KOPT-K1 (cell line): ENCODE measurements around the gene ARAP3.

Experiments
- H3K27ac ChIP-seq: fragments of 200-600 bp; sonication (generic); 2 replicates; pipeline ENCODE4 v1.5.1; 2016; ENCODE audit warnings: antibody characterized with exemption, mild to moderate bottlenecking, low read depth, low read length; ENCODE audit not compliant: poor library complexity, severe bottlenecking
- H3K36me3 ChIP-seq: fragments of 200-600 bp; sonication (generic); 2 replicates; pipeline ENCODE4 v1.5.1; 2017; ENCODE audit warnings: antibody characterized with exemption, mild to moderate bottlenecking, low read length, moderate library complexity; ENCODE audit not compliant: insufficient read depth
- H3K9me3 ChIP-seq: fragments of 200-600 bp; sonication (generic); 2 replicates; pipeline ENCODE4 v1.5.1; 2017; ENCODE audit warnings: antibody characterized with exemption, low read length, mild to moderate bottlenecking; ENCODE audit not compliant: insufficient read depth, poor library complexity, severe bottlenecking

ARAP3 gene

GRCh38 chr5:141709699-141710267 lies 27.8 kb upstream of the ARAP3 start:
- no peaks in the 10 kb centered on the region for H3K9me3 ChIP-seq

DNA sequence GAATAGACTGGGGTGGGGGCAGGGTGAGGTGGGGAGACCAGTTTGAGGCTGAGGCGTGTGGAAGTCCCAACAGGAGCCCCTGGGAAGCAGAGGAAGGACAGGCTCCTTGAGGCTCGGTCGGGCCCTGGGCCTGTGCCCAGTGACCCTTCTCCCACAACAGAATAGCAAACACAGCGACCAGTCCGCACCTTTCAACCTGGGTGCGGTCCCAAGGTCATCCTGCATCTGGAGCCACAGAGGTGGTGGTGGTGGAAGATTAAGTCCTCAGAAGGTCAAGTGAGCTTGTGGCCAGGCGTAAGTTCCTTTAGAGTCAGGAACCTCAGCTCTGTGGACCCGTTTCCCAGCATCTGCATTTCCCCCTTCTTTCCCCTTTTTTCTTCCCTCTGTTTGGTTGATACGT lies 26.0 kb upstream of the ARAP3 start:
- Histone ChIP-seq H3K9me3 (no peaks in the 10 kb centered on the region), H3K36me3 (no peaks in the 10 kb centered on the region), H3K27ac (no peak overlapping the region)

More at GRCh38 chr5:141709699-141710267, 27.8 kb upstream of the ARAP3 start:
- no peaks in the 10 kb centered on the region for H3K36me3 ChIP-seq
- H3K27ac ChIP-seq, result no peak overlapping the region

DNA sequence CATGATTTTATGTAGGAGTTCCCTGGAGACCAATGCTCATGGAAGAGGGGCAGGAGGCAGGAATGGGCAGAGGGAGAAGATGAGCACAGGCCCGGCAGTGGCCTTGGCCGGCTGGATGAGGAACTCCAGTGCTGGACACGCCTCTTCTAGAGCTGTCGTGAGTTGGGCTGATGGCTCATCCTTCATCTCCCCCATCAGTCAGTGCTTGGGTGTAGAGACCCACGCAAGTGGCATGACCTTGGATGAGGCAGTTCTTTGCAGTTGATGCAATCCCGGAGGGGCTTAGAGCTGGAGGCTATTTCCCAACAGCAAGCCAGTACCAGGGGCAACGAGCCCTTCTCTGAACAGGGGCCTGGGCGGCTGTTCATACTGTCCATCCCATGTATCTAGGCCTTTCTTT lies 25.5 kb upstream of the ARAP3 start:
- Histone ChIP-seq H3K36me3 (no peaks in the 10 kb centered on the region), H3K27ac (no peak overlapping the region), H3K9me3 (no peaks in the 10 kb centered on the region)

GRCh38 chr5:141706121-141706520 lies 24.1 kb upstream of the ARAP3 start:
- no peaks in the 10 kb centered on the region for H3K36me3 ChIP-seq
- H3K27ac ChIP-seq, result no peak overlapping the region
- no peaks in the 10 kb centered on the region for H3K9me3 ChIP-seq

DNA sequence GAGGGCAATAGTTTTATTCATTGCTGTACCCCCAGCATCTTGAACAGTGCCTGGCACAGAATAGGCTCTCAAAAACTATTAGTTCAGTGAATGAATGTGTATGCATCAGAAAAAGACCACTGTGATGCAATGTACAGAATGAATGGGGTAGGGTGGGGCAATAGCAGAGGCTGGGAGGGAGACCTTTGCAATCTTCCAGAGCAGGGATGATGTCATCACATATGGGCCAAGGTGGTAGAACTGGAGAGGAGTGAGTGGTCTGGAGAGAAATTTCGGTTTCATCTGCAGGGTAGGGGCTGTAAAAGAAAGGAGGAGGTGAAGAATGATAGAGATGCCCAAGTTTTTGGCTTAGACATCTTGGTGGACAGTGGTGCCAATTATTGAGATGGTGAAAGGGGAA lies 23.4 kb upstream of the ARAP3 start:
- H3K9me3 ChIP-seq, result no peaks in the 10 kb centered on the region
- H3K27ac ChIP-seq, result no peak overlapping the region
- H3K36me3 ChIP-seq, result no peaks in the 10 kb centered on the region

DNA sequence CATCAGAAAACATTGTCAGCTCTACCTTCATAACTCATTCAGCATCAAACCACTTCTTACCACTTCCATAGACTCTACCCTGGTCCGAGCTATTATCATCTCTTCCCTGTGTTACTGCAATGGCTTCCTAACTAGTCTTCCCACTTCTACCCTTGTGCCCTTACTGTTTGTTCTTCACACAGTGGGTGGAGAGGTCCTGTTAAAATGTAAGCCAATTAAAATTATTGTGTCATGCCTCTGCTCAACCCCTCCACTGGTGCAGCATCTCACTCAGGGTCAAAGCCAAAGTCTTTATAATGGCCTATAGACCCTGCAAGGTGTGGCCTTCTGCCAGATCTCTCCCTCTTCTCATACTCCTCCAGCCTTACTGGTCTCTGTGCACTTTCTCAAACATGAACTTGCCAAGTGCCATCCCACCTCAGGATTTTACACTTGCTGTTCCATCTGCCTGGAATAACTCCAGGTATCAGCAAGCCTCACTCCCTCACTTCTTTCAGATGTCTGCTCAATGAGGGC lies 22.8 kb upstream of the ARAP3 start:
- H3K27ac ChIP-seq, result no peak overlapping the region
- H3K36me3 ChIP-seq, result no peaks in the 10 kb centered on the region
- no peaks in the 10 kb centered on the region for H3K9me3 ChIP-seq

- Histone ChIP-seq H3K9me3 (no peaks in the 10 kb centered on the region), H3K27ac (no peak overlapping the region), H3K36me3 (no peaks in the 10 kb centered on the region)
These were observed 21.1 kb upstream of the ARAP3 start for GRCh38 chr5:141703133-141703561.

DNA sequence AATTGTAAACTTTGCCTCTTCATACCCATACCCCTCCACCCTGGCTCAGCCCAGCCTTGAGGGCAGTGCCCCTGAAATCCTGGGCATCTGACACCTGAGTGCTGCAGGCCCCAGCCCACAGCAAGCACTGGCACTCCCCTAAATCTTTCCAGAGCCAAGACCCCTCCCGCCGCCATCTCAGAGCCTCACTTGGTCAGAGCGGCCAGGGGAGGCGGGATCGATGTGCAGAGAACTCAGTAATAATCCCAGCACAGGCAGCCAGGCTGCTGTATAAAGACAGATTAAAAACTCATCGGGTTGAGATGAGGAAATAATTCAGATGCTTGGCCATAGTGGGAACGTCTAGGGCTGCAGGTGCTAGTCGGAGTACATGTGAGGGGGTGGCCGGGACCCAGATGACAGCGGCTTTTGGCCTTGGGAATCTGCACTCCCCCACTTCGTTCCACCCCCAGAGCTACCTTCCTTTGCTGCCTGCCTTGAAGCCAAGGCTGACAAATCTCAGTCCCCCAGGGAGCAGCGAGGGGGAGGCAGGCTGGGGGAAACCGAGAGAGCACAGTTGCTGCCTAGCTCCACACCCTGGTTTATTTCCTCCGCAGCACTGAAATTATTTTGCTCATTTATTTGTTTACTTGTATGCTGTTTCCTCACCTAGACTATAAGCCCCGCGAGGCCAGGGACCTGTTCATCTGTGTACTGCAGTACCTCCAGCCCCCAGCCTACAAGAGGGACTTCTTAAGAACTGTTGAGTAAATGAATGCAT lies 19.5 kb upstream of the ARAP3 start:
- H3K27ac ChIP-seq, result no peak overlapping the region
- H3K9me3 ChIP-seq, result no peaks in the 10 kb centered on the region
- H3K36me3 ChIP-seq, result no peaks in the 10 kb centered on the region

DNA sequence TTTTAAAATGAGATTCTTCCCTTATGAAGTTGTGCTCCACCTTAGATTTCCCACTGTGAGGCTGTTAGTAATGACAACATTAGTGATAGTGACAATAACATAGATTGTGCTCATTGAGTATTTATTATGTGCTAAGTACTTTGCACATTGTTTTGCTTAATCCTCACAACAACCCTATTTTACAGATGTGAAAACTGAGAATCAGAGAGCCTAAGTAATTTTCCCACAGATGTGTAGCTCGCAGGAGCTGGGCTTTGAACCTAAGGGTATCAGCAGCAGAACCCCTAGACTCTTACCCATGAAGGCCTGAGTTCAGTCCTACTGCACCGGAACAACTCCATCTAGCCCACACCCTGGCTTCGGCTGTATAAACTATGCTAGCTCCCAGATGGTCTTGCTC lies 15.6 kb upstream of the ARAP3 start:
- no peak overlapping the region for H3K27ac ChIP-seq
- H3K9me3 ChIP-seq, result no peaks in the 10 kb centered on the region
- no peaks in the 10 kb centered on the region for H3K36me3 ChIP-seq

DNA sequence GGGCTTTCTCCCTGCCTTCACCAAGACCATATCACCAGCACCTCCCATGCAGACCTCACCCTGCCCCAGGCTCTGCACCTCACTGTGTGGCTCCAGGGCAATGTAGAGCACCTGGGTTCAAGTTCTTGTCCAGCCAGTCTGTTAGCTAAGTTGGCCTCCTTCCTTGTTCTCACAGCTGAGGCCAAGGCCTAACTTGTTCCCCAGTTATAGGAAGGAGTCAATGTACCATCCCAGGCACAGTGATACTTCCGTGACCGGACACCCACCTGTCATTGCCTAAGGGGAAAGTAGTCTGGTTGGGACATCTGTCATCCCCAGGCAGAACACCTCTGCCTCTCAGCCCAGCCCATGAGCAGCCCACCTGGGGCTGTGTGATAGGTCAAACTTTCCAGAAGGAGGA lies 14.4 kb upstream of the ARAP3 start:
- H3K36me3 ChIP-seq, result no peaks in the 10 kb centered on the region

DNA sequence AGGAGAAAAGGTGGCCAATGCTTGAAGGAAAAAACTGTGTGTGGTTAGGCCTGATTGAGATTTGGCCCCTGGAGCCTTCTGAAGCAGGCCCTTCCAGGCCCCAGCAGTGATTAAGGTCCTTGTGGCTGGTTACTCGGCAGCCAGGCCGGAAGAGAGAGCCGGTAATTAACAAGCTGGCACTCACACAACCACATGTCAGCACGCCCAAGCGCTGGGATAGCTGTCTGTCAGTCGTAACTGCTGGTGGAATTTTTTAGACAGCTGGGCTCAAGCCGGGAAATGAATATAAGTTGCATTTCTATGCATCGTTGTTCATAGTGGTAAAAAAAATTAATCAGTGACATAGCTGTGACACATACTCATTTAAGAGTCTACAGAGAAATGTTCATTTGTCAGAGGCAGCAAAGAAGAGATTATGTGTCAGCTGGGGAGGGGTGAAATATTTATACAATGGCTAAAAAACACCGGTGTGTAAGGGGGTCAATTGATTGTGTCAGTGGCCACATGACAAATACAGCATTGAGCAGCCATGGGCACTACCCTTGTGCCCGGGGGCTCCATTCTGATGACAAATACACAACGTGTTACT lies 13.7 kb upstream of the ARAP3 start:
- Histone ChIP-seq H3K36me3 (no peaks in the 10 kb centered on the region), H3K9me3 (no peaks in the 10 kb centered on the region), H3K27ac (no peak overlapping the region)

More for the DNA sequence above, 14.4 kb upstream of the ARAP3 start:
- Histone ChIP-seq H3K27ac (no peak overlapping the region), H3K9me3 (no peaks in the 10 kb centered on the region)

- no peak overlapping the region for H3K27ac ChIP-seq
- no peaks in the 10 kb centered on the region for H3K36me3 ChIP-seq
- no peaks in the 10 kb centered on the region for H3K9me3 ChIP-seq
These were observed 12.4 kb upstream of the ARAP3 start for GRCh38 chr5:141694479-141694878.

- no peaks in the 10 kb centered on the region for H3K36me3 ChIP-seq
- H3K27ac ChIP-seq, result no peak overlapping the region
- H3K9me3 ChIP-seq, result no peaks in the 10 kb centered on the region
These were observed 11.1 kb upstream of the ARAP3 start for GRCh38 chr5:141692919-141693725.

DNA sequence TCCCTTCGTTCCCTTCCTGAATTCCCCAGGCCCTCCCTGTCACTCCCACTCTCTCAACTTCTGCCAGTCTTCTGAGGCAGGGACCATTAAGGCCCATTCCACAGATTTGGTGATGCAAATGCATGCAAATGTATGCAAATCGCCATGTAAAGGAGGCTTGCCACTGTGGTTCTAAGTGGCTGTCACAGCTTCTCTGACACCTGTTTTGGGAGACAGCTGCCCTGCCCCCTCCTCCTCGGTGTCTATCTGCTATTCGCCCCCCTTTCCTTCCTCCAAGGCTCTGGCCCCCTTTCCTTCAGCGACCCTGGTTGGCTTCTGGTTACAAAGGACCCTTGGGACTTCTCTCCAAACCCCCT lies 10.5 kb upstream of the ARAP3 start:
- no peak overlapping the region for H3K27ac ChIP-seq
- no peaks in the 10 kb centered on the region for H3K9me3 ChIP-seq
- H3K36me3 ChIP-seq, result no peaks in the 10 kb centered on the region
